Measurements from ENCODE around the gene DEDD.

Gene DEDD

DNA sequence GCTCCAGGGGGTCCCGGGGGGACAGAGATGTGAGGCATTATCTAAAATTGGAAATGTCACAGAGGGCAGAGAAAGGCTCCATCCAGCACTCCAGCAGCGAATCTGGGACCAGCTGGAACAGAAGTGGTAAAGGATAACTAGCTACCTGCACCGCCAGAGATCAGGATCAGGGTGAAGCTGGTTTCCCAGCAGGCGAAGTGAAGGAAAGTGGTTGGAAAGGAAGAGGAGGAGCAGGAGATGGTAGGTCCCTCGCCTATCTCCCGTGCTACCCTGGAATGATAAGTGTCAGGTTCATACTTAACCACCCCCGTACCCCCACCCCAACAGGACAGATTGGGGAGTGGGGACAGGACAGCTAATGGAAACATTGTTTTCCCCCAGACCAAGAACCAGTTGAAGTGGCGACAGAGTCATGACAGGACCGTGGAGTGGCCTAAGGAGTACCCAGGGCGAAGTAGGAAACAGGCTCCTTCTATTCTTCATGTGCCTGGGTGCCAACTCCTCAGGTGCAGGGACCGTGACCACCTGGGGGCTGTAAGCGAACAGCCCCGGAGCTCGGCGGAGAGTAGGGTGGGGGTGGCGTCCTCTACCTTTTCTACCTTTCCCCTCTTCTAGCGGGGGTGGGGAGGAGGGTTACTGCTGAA is 44.1 kb upstream of the DEDD start:
- H3K27ac ChIP-seq = peak overlapping the region; percentile 63
- TF ChIP-seq, protein P1, sequence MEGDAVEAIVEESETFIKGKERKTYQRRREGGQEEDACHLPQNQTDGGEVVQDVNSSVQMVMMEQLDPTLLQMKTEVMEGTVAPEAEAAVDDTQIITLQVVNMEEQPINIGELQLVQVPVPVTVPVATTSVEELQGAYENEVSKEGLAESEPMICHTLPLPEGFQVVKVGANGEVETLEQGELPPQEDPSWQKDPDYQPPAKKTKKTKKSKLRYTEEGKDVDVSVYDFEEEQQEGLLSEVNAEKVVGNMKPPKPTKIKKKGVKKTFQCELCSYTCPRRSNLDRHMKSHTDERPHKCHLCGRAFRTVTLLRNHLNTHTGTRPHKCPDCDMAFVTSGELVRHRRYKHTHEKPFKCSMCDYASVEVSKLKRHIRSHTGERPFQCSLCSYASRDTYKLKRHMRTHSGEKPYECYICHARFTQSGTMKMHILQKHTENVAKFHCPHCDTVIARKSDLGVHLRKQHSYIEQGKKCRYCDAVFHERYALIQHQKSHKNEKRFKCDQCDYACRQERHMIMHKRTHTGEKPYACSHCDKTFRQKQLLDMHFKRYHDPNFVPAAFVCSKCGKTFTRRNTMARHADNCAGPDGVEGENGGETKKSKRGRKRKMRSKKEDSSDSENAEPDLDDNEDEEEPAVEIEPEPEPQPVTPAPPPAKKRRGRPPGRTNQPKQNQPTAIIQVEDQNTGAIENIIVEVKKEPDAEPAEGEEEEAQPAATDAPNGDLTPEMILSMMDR (IDR thresholded peaks at IDR 0.05) = no peak
- TF ChIP-seq ZFX (IDR thresholded peaks at IDR 0.05; ENCODE audit: borderline replicate concordance) = no peak

- H3K27ac ChIP-seq = peak overlapping the region; percentile 63
- TF ChIP-seq, protein P1 (IDR thresholded peaks at IDR 0.05) = no peak
- TF ChIP-seq ZFX (IDR thresholded peaks at IDR 0.05; ENCODE audit: borderline replicate concordance) = no peak
Measured at GRCh38 chr1:161175771-161176453, 43.4 kb upstream of the DEDD start.

DNA sequence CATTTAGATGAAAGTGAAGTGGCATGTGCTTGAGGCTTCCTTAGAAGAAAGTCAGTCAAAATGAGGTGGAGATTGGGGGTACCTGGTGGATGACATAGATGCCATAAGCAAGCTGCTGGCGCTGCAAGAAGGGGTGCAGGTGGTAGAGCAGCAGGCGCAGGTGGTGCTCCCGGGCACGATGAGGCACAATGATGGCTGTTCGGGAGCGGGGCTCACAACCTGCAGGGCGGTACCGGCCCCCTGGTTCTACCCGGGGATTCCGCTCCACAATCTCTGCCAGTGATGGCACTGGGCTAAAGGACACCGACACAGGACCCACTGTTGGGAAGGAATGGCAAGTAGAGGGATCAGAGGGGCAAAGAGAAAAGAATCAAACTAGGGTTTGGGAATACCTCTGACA is 42.4 kb upstream of the DEDD start:
- TF ChIP-seq, protein P1 (IDR thresholded peaks at IDR 0.05) = no peak
- TF ChIP-seq ZFX (IDR thresholded peaks at IDR 0.05; ENCODE audit: borderline replicate concordance) = no peak
- H3K27ac ChIP-seq = no peak overlapping the region; the same call in 1 of the 2 replicates

DNA sequence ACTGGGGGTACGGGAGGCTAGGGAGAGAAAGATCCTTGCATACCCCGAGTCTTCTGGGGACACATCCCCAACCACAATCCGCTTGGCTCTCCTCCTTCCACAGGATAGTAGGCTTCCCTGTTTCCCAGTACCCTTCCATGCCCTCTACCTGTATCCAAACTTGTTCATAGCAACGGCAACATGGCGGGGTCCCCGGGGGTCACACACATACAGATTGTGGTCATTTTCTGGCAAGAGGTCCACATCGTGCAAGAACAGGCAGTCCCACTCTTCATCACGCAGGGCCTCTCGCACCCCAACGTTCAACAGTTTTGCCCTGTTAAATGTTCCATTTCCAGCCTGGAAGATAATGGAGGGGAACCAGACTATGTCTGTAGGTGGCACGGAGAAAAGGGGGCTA is 41.2 kb upstream of the DEDD start:
- TF ChIP-seq ZFX (IDR thresholded peaks at IDR 0.05; ENCODE audit: borderline replicate concordance) = no peak
- TF ChIP-seq, protein P1 (IDR thresholded peaks at IDR 0.05) = no peak
- no peak overlapping the region for H3K27ac ChIP-seq

DNA sequence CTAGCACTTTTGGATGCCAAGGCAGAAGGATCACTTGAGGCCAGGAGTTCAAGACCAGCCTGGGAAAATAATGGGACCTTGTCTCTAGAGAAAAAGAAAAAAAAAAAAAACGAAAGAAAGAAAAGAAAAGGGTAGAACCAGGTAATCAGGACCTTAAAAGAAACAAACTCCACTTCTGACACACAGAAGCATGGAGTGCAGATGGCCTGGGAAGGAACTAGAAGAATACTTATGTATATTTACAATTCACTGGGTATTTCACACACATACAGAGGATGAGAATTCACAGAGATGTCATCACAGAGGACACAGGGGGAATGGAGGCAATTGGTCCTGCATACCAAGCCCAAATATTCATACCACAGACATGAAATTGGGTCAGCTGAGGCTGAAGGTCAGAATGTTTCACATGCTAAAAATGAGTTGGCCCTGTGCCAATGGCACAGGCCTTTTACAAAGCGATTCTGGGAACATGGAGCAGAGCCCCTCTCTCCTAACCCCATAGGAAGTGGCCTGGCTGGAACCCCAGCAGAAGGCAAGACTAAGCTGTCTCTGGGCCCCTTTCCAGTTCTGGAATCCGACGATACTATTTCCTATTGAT is 40.4 kb upstream of the DEDD start:
- TF ChIP-seq, protein P1 (IDR thresholded peaks at IDR 0.05) = no peak
- no peak for TF ChIP-seq ZFX (IDR thresholded peaks at IDR 0.05; ENCODE audit: borderline replicate concordance)
- peak overlapping the region; percentile 13; the same call in 1 of the 2 replicates for H3K27ac ChIP-seq

DNA sequence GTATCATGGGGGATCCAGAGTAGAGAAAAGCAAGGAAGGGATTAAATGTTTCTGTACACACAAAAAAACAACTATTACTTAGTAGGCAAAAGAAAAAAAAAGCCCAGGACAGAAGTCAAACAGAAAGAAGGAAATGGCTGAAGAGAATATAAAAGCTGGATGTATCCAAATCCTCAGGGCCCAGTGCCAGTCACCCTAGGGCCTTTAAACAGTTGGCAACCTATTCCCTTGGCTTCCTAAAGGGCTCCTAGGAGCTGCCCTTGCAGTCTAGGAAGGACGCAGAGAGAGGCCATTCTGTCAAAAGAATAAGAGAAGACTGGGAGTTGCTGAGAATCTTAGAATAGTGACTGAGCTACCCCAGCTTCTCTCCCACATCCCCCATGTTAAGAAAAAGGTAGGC is 39.9 kb upstream of the DEDD start:
- H3K27ac ChIP-seq = peak overlapping the region; percentile 13
- TF ChIP-seq ZFX (IDR thresholded peaks at IDR 0.05; ENCODE audit: borderline replicate concordance) = no peak
- TF ChIP-seq, protein P1 (IDR thresholded peaks at IDR 0.05) = no peak

- no peak overlapping the region; the same call in 1 of the 2 replicates for H3K27ac ChIP-seq
- TF ChIP-seq, protein P1 (IDR thresholded peaks at IDR 0.05) = no peak
Measured at GRCh38 chr1:161171696-161172095, 39.2 kb upstream of the DEDD start.
